Cardiac fibroblast (primary cell): ENCODE data around the gene IGLL1.
"Not testable (repeated sequence)": the region's sequence is repeated elsewhere in the genome, so short reads cannot be mapped to it uniquely, and the experiment has no call there.

Experiments
- DNase-seq, 2 donors: peaks; one replicate each; pipeline versions ENCODE4 v3.0.0 to v3.0.0-alpha.2; 2010; ENCODE audit warnings: low read depth in 2 of 2
- H3K4me3 ChIP-seq, 2 donors: replicated peaks in 1 of 2; 1 replicate in 1 of 2; 2 replicates in 1 of 2; pipeline ENCODE4 v1.5.1; 2011; ENCODE audit warnings: low read depth in 2 of 2, low read length in 2 of 2, mild to moderate bottlenecking in 2 of 2, moderate library complexity in 1 of 2
- TF ChIP-seq, protein P1 (sequence below): IDR thresholded peaks from one replicate; pipeline ENCODE4 v1.5.1; 2011; ENCODE audit warnings: low read depth, mild to moderate bottlenecking, low read length, inconsistent platforms

IGLL1 gene

DNA sequence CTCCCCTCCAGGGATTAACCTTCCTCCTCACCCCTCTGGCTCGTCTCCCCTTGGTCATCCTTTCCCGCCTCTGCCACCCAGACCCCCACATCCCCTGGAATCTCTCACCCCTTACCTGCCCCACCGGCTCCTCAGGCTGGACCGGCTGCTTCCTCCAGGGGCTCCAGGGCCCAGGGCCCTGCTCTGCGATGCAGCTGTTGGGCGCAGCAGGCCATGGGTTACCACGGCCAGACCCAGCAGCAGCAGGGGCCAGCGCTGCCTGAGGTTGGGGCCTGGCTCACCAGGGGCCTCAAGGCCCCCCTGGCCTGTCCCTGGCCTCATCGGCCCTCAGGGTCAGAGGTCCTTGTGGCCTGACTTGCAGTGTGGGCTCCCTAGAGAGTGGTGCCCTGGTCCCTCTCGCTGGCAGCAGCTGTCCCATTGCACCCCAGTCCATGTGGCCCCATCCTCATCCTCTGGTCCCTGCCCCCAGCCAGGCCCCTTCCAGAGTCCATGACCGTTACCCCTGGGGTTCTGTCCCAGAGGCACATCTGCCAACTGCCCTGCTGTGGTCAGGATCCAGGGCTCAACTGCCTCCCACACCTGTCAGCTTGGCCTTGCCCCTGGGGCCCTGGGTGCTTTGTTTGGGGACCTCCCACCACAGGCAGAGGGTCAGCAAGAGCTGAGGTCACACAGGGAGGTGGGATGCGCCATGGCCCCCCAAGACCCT lies at the start of gene IGLL1:
Gene IGLL1, minus strand, starts transcription at position 421 of the 706 bp plus-strand sequence. Its CDS starts 100 bp downstream, at position 321.
- TF ChIP-seq, protein P1, sequence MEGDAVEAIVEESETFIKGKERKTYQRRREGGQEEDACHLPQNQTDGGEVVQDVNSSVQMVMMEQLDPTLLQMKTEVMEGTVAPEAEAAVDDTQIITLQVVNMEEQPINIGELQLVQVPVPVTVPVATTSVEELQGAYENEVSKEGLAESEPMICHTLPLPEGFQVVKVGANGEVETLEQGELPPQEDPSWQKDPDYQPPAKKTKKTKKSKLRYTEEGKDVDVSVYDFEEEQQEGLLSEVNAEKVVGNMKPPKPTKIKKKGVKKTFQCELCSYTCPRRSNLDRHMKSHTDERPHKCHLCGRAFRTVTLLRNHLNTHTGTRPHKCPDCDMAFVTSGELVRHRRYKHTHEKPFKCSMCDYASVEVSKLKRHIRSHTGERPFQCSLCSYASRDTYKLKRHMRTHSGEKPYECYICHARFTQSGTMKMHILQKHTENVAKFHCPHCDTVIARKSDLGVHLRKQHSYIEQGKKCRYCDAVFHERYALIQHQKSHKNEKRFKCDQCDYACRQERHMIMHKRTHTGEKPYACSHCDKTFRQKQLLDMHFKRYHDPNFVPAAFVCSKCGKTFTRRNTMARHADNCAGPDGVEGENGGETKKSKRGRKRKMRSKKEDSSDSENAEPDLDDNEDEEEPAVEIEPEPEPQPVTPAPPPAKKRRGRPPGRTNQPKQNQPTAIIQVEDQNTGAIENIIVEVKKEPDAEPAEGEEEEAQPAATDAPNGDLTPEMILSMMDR = no peak
- no peak within 1 kb of the TSS for H3K4me3 ChIP-seq
- no peak for DNase-seq

DNA sequence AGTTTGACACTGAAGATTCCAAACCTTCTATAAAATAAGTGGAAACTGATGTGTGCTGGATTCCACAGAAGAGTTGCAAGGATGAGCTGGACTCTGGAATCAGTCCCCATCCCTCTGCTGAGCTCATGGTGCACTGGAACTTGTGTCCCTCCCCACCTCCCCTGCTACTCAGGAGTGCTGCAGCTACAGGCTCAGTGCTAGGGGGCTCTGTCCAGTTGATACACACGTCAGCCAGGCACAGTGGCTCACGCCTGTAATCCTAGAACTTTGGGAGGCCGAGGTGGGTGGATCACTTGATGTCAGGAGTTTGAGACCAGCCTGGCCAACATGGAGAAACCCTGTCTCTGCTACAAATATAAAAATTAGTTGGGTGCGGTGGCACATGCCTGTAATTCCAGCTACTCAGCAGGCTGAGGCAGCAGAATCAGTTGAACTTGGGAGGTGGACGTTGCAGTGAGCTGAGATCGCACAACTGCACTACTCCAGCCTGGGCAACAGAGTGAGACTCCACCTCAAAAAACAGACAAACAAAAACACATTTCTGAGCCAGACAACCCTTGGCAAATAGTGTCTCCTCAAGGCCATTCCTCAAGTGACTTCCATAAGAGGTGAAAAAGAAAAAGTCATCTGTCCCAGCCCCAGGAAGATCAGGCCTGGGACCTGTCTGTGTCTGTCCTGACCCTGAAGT lies 48.1 kb upstream of the IGLL1 start:
- DNase-seq = peak in 1 of 2 donors; percentile 3
- not testable (repeated sequence) for H3K4me3 ChIP-seq

DNA sequence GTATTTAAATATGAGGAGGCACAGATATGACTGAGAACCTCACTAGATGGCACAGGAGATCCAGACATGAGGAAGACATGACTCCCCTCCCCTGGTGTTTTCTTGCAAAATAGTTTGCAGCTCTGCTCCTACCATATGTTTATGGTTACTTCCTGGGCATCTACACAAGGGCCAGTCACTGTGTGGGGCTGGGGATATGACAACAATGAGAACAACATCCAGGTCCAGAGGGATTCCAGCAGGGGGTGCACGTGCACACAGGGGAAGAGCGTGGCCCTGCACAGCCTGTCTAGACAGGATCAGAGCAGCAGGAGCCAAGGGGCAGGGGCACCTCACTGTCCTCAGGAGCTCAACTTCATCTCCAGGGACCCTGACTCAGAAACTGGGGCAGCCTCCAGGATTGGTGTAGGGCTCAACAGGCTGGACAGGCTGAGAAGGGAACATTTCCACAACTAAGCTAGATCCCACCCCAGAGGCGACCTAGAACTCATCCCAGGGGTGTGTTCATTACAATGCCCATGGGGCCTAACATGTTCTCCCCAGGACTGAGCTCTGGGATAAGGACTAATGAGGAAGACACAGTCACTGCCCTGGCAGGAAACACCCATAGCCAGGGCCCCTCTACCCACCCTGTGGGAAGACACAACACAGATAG lies 47.4 kb upstream of the IGLL1 start:
- H3K4me3 ChIP-seq = not testable (repeated sequence)
- DNase-seq = peak; percentile 26 to 52
- TF ChIP-seq, protein P1 = peak; percentile 49

DNA sequence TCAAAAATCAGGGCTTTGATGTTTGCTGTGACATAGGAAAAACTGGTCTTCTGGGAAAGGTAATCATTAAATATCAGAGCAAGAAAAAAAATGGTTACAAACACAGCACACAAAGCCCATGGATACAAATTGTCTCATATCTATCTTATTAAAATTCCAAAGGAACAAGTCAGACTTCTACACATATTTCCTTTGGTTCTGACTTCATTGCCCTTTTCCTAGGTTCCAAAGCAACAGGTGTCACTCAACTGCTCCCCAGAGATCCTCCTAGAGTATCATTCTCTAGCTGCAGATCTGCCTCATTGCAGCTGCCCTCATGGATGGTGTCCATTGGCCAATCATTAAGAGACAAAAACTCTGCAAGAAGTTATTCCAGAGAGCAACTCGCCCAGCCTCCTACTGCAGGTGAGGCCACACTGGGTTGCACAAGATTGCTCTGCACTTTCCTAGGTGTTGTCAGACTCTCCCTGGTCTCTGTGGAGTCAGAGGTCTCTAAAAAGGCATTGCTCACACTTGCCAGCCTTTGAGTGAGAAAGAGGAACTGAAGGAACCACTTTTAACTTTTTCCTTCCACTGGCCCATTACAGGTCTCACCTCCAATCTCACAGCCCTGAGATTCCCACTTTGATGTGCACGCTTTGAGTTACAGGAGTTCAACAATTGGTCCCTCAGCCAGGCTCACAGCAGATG lies 46.3 kb upstream of the IGLL1 start:
- no peak overlapping the region for H3K4me3 ChIP-seq
- no peak for DNase-seq
- TF ChIP-seq, protein P1 = no peak

DNA sequence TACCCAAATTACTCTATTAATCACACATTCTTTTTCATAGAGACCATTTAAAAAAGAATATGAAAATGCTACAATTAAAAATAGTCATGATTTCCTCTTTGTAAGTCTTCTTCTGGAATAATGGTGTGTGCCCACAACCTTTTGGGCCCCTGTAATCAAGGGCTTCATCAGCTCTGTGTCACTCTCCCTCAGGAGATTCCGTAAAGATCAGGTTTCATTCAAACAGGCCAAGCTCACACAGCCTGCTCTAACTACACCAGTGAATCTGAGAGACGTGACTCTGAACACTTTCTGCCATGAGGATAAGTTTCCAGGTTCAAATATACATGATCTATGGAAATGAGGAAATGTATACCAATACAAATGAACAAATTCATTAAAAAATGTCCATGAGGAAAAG lies 42.5 kb upstream of the IGLL1 start:
- DNase-seq = no peak
- TF ChIP-seq, protein P1 = no peak
- no peak overlapping the region for H3K4me3 ChIP-seq

DNA sequence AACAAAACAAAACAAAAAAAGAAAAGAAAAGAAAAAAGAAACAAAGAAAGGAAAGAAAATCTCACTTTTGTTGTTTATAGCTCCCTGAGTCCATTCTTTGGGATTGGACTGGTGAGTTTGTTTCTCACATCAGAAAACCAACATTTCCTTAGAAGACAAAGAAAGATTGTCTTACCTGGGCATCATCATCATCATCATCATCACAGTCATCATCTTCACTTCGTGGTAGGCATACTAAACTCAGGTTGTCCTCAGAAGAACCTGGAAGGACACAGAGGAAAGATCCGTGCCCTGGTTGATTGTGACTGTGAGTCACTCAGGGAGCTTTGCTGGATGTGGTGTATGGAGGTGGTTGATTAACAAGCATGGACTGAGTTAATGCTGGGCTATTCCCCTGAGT lies 41.8 kb upstream of the IGLL1 start:
- DNase-seq, H3K4me3 ChIP-seq: not testable (repeated sequence)

DNA sequence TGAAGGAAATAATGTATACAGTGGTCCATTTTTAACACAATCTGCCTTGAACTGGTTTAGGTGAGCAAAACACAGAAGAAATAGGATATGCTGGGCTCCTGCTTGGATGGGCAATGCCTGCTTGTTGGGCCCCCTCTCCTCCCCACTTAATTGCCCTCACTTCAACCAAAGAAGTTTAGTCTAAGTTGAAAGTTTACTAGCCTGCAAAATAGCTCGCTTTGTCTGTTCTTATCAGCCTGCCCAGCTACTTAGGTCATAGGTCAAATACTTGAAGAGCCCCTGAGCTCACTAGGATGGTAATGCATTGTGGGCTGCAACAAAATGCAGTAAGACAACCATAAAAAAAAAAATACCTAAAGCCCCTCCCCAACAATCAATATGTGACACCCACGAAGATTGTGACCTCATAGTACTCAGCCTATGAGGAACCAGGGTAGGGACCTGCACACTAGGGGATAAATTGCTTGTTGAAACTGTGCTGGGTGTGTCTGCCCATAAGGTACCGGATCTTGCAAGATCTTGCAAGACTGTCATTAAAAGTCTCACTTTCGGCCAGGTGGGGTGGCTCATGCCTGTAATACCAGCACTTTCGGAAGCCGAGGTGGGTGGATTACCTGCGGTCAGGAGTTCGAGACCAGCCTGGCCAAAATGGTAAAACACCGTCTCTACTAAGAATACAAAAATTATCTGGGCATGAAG lies 41.1 kb upstream of the IGLL1 start:
- DNase-seq = no peak
- TF ChIP-seq, protein P1 = no peak
- H3K4me3 ChIP-seq = no peak overlapping the region
